GM23338 (cell line): ENCODE measurements around the gene FEM1A. TPM values are rescaled to one million over a fixed set of nuclear protein-coding genes. Genes with fewer than 3 reads are reported as not detected.

Source experiments
- ATAC-seq: fragments of 200-7000 bp; cut with Tn5 transposase; 3 replicates; pipeline ENCODE4 v1.9.1; 2020
- DNase-seq: peaks from one replicate; pipeline ENCODE4 v3.0.0-alpha.2; 2015; ENCODE audit warnings: low spot score
- H2AFZ ChIP-seq: fragments of 200-600 bp; sonication (generic); 2 replicates; pipeline ENCODE4 v1.8.0; 2016; ENCODE audit warnings: antibody characterized with exemption, mild to moderate bottlenecking, moderate library complexity
- H3F3A ChIP-seq: fragments of 200-600 bp; sonication (generic); replicated peaks from 2 replicates; pipeline ENCODE4 v1.8.0; 2017; ENCODE audit warnings: antibody characterized with exemption, mixed run types, low read depth
- H3K27ac ChIP-seq: fragments of 200-600 bp; sonication (generic); 2 replicates; pipeline ENCODE4 v1.6.1; 2016; ENCODE audit warnings: low read depth
- H3K27me3 ChIP-seq: fragments of 200-600 bp; sonication (generic); 2 replicates; pipeline ENCODE4 v1.8.0; 2016; ENCODE audit warnings: mild to moderate bottlenecking, mixed run types, moderate library complexity; ENCODE audit not compliant: insufficient read depth
- H3K36me3 ChIP-seq: fragments of 200-600 bp; sonication (generic); 2 replicates; pipeline ENCODE4 v1.8.0; 2016; ENCODE audit warnings: mild to moderate bottlenecking; ENCODE audit not compliant: insufficient read depth
- H3K4me1 ChIP-seq: fragments of 200-600 bp; sonication (generic); 2 replicates; pipeline ENCODE4 v1.8.0; 2016; ENCODE audit warnings: mild to moderate bottlenecking, moderate library complexity; ENCODE audit not compliant: insufficient read depth
- H3K4me2 ChIP-seq: fragments of 200-600 bp; sonication (generic); 2 replicates; pipeline ENCODE4 v1.7.1; 2017; ENCODE audit warnings: mixed run types
- H3K4me3 ChIP-seq: fragments of 200-600 bp; sonication (generic); 2 replicates; pipeline ENCODE4 v1.6.1; 2016; ENCODE audit warnings: mixed run types
- H3K79me2 ChIP-seq: fragments of 200-600 bp; sonication (generic); replicated peaks from 2 replicates; pipeline ENCODE4 v1.8.0; 2017; ENCODE audit warnings: mild to moderate bottlenecking; ENCODE audit not compliant: insufficient read depth
- H3K9me2 ChIP-seq: fragments of 200-600 bp; sonication (generic); 2 replicates; pipeline ENCODE4 v1.8.0; 2017; ENCODE audit not compliant: insufficient read depth
- H4K20me1 ChIP-seq: fragments of 200-600 bp; sonication (generic); replicated peaks from 2 replicates; pipeline ENCODE4 v1.8.0; 2017; ENCODE audit warnings: mild to moderate bottlenecking; ENCODE audit not compliant: insufficient read depth
- H3K27ac Mint-ChIP-seq: 2 replicates; pipeline ENCODE4 v1.8.0; 2020; ENCODE audit warnings: inconsistent platforms, mild to moderate bottlenecking, moderate library complexity, mixed read lengths
- H3K27me3 Mint-ChIP-seq: 3 replicates; pipeline ENCODE4 v1.8.0; 2022; ENCODE audit warnings: low read depth, mild to moderate bottlenecking, moderate library complexity, mixed read lengths, inconsistent platforms; ENCODE audit not compliant: insufficient read depth, poor library complexity
- H3K36me3 Mint-ChIP-seq: 3 replicates; pipeline ENCODE4 v1.8.0; 2021; ENCODE audit warnings: low read depth, mild to moderate bottlenecking, inconsistent platforms, moderate library complexity, mixed read lengths
- H3K4me1 Mint-ChIP-seq: 3 replicates; pipeline ENCODE4 v1.8.0; 2020; ENCODE audit warnings: mild to moderate bottlenecking, inconsistent platforms, mixed read lengths
- H3K4me3 Mint-ChIP-seq: 3 replicates; pipeline ENCODE4 v1.8.0; 2021; ENCODE audit warnings: moderate library complexity, mild to moderate bottlenecking, inconsistent platforms, mixed read lengths
- H3K9me3 Mint-ChIP-seq: 3 replicates; pipeline ENCODE4 v1.8.0; 2020; ENCODE audit warnings: moderate library complexity, mild to moderate bottlenecking, inconsistent platforms, mixed read lengths
- EZH2 ChIP-seq: fragments of 200-600 bp; sonication (generic); IDR thresholded peaks from one replicate; pipeline ENCODE4 v1.8.0; 2017; ENCODE audit warnings: antibody characterized with exemption, mild to moderate bottlenecking, low read depth; ENCODE audit not compliant: unreplicated experiment
- EZH2phosphoT487 ChIP-seq: fragments of 200-600 bp; sonication (generic); IDR thresholded peaks from one replicate; pipeline ENCODE4 v1.8.1; 2018; ENCODE audit warnings: antibody characterized with exemption; ENCODE audit not compliant: unreplicated experiment
- JUNB ChIP-seq: IDR thresholded peaks from one replicate; pipeline ENCODE4 v1.6.1; 2016; ENCODE audit warnings: antibody characterized with exemption; ENCODE audit not compliant: unreplicated experiment
- NANOG ChIP-seq: IDR thresholded peaks from 2 replicates; pipeline ENCODE4 v1.6.1; 2016; ENCODE audit warnings: antibody characterized with exemption, borderline replicate concordance
- REST ChIP-seq: IDR thresholded peaks from one replicate; pipeline ENCODE4 v1.6.1; 2018; ENCODE audit warnings: antibody characterized with exemption; ENCODE audit not compliant: unreplicated experiment
- STAT1 ChIP-seq: IDR thresholded peaks from one replicate; pipeline ENCODE4 v1.6.1; 2016; ENCODE audit warnings: antibody characterized with exemption; ENCODE audit not compliant: unreplicated experiment
- ZNF114 ChIP-seq: fragments of 250-450 bp; sonication (Bioruptor Pico); IDR thresholded peaks from 2 replicates; pipeline ENCODE4 v1.5.0; 2020; ENCODE audit warnings: mild to moderate bottlenecking, moderate library complexity
- ZNF331 ChIP-seq: fragments of 250-450 bp; sonication (Bioruptor Pico); IDR thresholded peaks from 2 replicates; pipeline ENCODE4 v1.5.0; 2020; ENCODE audit warnings: low read depth, mild to moderate bottlenecking, moderate library complexity
- ZNF462 ChIP-seq: fragments of 250-450 bp; sonication (Bioruptor Pico); IDR thresholded peaks from 2 replicates; pipeline ENCODE4 v1.5.0; 2020; ENCODE audit warnings: mild to moderate bottlenecking, moderate library complexity
- polyA plus RNA-seq: library from polyadenylated mRNA; unstranded; fragments of >200 nt; fragmentation: Nextera tagmentation; extraction: Ambion mirVana; gene quantifications from 2 replicates; pipeline ENCODE4 v1.2.1, GENCODE V29; 2016
- total RNA-seq: library from RNA; depleted of rRNA; stranded (reverse); fragments of >200 nt; shearing (Covaris generic); gene quantifications from 2 replicates; pipeline ENCODE4 v1.2.3, GENCODE V29; 2014
- TF ChIP-seq, protein P1 (sequence below), 2 experiments: fragments of 200-600 bp in 1 of 2; sonication (generic) in 1 of 2; conservative IDR thresholded peaks; 2 replicates each; pipeline versions ENCODE4 v1.5.1 to v1.6.1; 2016 to 2017; ENCODE audit warnings: antibody characterized with exemption in 2 of 2, low read depth in 2 of 2, mild to moderate bottlenecking in 2 of 2, moderate library complexity in 1 of 2

FEM1A gene
- total and polyA plus RNA-seq, 2 experiments from 2014 or later, result 0.87 to 16.5 TPM

GRCh38 chr19:4843647-4843965 is 52.1 kb downstream of the FEM1A start (continued):
- TF ChIP-seq, protein P1, sequence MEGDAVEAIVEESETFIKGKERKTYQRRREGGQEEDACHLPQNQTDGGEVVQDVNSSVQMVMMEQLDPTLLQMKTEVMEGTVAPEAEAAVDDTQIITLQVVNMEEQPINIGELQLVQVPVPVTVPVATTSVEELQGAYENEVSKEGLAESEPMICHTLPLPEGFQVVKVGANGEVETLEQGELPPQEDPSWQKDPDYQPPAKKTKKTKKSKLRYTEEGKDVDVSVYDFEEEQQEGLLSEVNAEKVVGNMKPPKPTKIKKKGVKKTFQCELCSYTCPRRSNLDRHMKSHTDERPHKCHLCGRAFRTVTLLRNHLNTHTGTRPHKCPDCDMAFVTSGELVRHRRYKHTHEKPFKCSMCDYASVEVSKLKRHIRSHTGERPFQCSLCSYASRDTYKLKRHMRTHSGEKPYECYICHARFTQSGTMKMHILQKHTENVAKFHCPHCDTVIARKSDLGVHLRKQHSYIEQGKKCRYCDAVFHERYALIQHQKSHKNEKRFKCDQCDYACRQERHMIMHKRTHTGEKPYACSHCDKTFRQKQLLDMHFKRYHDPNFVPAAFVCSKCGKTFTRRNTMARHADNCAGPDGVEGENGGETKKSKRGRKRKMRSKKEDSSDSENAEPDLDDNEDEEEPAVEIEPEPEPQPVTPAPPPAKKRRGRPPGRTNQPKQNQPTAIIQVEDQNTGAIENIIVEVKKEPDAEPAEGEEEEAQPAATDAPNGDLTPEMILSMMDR (conservative IDR thresholded peaks at IDR 0.05; ENCODE audit: low read depth in 2 of 2), result no peak

DNA sequence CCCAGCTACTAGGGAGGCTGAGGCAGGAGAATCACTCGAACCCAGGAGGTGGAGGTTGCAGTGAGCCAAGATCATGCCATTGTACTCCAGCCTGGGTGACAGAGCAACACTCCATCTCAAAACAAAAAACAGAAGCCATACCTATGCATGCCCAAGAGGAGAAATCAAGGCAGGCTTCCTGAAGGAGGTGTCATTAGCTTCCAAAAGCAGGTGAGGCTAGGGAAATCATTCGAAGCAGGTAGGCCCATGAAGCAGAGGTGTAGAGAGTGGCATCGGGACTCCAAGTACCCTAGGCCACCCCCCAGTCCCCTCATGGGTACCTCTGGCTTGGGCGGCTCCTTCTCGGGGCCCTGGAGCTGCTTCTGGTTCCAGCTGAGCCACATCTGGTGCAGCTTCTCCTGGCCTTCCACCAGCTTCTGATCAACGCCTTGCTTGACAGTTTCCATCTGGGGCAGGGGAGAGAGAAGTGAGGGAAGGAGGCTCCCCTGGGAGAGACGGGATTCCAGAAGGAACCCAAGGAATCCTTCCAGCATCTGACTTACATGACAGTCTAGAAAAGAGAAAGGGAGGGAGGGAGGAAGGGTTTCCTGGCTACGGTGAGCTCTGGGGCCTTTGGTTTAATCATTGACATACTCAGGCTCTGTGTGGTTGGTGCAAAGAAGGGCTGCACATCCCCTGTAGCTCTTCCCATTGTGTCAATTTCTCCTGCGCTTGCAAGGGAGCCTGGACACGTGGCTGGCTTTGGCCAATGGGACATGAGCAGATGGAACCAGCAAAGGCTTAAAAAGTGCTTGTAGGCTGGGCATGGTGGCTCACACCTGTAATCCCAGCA is 53.0 kb downstream of the FEM1A start:
- H3K27me3 Mint-ChIP-seq, result peaks cover 12% of the 10 kb centered on the region
- Histone ChIP-seq H2AFZ (no peak overlapping the region), H3K4me3 (no peak overlapping the region), H3K36me3 (peaks cover 9% of the 10 kb centered on the region; the same call in 1 of the 2 replicates), H3F3A (no peaks in the 10 kb centered on the region), H3K79me2 (no peaks in the 10 kb centered on the region), H3K9me2 (no peaks in the 10 kb centered on the region), H3K27me3 (no peaks in the 10 kb centered on the region), H3K4me1 (no peaks in the 10 kb centered on the region), H3K4me2 (no peak overlapping the region), H3K27ac (no peak overlapping the region), H4K20me1 (no peaks in the 10 kb centered on the region)
- no peak overlapping the region for H3K4me3 Mint-ChIP-seq
- H3K27ac Mint-ChIP-seq, result no peak overlapping the region
- ATAC-seq, result no peak
- H3K4me1 Mint-ChIP-seq, result no peaks in the 10 kb centered on the region
- DNase-seq, result no peak
- peaks cover 58% of the 10 kb centered on the region; the same call in 2 of the 3 replicates for H3K36me3 Mint-ChIP-seq
- no peaks in the 10 kb centered on the region for H3K9me3 Mint-ChIP-seq
- no peak for TF ChIP-seq JUNB
- no peak for TF ChIP-seq ZNF331
- TF ChIP-seq REST, result no peak
- TF ChIP-seq, protein P1 (conservative IDR thresholded peaks at IDR 0.05; ENCODE audit: low read depth in 2 of 2), result no peak
- TF ChIP-seq NANOG, result no peak
- no peak for TF ChIP-seq ZNF114 (CRISPR knock-in tag)
- no peak for TF ChIP-seq EZH2phosphoT487
- TF ChIP-seq EZH2, result no peak
- TF ChIP-seq ZNF462 (CRISPR knock-in tag), result no peak
- TF ChIP-seq STAT1, result no peak
